Measurements from ENCODE around the gene NPFFR1.

The NPFFR1 gene

DNA sequence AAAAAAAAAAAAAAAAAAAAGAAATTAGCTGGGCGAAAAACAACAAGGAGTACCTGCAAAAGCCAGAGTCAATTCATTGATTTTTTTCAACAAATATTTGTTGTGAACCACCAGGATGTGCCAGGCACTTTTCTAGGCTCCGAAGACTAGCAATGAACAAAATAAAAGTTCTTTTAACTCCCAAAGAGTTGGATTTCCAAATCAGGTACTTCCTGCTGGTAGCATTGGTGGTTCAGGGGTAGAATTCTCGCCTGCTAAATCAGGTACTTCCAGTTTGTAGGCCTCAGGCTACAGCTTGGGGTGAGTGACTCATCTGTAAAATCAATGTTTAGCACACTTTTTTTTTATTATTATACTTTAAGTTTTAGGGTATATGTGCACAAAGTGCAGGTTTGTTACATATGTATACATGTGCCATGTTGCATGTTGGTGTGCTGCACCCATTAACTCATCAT lies 61.4 kb downstream of the NPFFR1 start:
- Histone ChIP-seq H3K79me2 (no peaks in the 10 kb centered on the region), H3K4me1 (peaks cover 4% of the 10 kb centered on the region), H3K9ac (no peak overlapping the region), H2AFZ (no peak overlapping the region), H3K27ac (no peak overlapping the region), H3K36me3 (ENCODE audit: control insufficient read depth, insufficient read depth, low read length) (no peaks in the 10 kb centered on the region), H3K9me3 (ENCODE audit: control insufficient read depth, low read length) (no peaks in the 10 kb centered on the region), H3K4me2 (ENCODE audit: low read length) (no peak overlapping the region), H3K4me3 (ENCODE audit: low read depth, low read length) (no peak overlapping the region), H3K27me3 (ENCODE audit: control insufficient read depth, insufficient read depth, low read length) (no peaks in the 10 kb centered on the region)
- TF ChIP-seq, protein P1, sequence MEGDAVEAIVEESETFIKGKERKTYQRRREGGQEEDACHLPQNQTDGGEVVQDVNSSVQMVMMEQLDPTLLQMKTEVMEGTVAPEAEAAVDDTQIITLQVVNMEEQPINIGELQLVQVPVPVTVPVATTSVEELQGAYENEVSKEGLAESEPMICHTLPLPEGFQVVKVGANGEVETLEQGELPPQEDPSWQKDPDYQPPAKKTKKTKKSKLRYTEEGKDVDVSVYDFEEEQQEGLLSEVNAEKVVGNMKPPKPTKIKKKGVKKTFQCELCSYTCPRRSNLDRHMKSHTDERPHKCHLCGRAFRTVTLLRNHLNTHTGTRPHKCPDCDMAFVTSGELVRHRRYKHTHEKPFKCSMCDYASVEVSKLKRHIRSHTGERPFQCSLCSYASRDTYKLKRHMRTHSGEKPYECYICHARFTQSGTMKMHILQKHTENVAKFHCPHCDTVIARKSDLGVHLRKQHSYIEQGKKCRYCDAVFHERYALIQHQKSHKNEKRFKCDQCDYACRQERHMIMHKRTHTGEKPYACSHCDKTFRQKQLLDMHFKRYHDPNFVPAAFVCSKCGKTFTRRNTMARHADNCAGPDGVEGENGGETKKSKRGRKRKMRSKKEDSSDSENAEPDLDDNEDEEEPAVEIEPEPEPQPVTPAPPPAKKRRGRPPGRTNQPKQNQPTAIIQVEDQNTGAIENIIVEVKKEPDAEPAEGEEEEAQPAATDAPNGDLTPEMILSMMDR (IDR thresholded peaks at IDR 0.05): no peak

DNA sequence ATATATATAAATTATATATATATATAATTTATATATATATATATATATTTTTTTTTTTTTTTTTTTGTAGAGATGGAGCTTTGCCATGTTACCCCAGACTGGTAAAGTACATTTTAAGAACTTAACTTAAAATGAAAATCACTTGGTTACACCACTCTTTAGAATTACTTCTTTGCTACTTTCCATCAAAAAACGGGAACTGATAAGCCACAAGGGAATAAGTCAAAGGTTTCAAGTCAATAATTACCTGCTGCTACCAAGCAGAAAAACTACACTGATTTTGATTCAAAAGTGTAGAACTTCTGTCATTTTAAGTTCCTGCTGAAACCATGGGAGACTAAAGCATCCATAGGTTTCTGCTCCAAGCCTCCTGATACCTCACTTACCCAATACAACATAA lies 62.8 kb downstream of the NPFFR1 start:
- H3K9me3 ChIP-seq (ENCODE audit: control insufficient read depth, low read length): no peaks in the 10 kb centered on the region
- H2AFZ ChIP-seq: peak overlapping the region; percentile 6
- no peaks in the 10 kb centered on the region for H3K36me3 ChIP-seq (ENCODE audit: control insufficient read depth, insufficient read depth, low read length)
- no peak overlapping the region for H3K27ac ChIP-seq
- no peaks in the 10 kb centered on the region for H3K79me2 ChIP-seq
- TF ChIP-seq, protein P1 (IDR thresholded peaks at IDR 0.05): no peak
- no peaks in the 10 kb centered on the region for H3K27me3 ChIP-seq (ENCODE audit: control insufficient read depth, insufficient read depth, low read length)
- H3K9ac ChIP-seq: no peak overlapping the region
- H3K4me3 ChIP-seq (ENCODE audit: low read depth, low read length): no peak overlapping the region
- H3K4me2 ChIP-seq (ENCODE audit: low read length): no peak overlapping the region
- peaks cover 4% of the 10 kb centered on the region for H3K4me1 ChIP-seq

DNA sequence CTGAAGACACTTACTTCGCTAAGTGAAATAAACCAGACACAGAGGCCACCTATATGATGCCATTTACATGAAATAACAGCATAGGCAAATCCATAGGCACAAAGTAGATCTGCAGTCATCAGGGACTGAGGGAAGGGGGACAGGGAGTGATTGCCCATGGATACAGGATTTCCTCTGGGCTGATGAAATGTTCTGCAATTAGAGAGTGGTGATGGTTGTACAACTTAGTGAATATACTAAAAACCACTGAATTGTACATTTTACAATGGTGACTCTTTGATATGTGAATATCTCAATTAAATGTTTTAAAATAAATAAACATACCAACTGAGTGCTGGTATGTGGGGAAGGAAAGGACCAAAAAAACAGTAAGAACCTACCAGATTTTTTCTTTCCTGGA lies 70.9 kb downstream of the NPFFR1 start:
- H3K4me2 ChIP-seq (ENCODE audit: low read length): no peak overlapping the region
- H3K9me3 ChIP-seq (ENCODE audit: control insufficient read depth, low read length): no peaks in the 10 kb centered on the region
- TF ChIP-seq, protein P1 (IDR thresholded peaks at IDR 0.05): no peak
- H3K9ac ChIP-seq: no peak overlapping the region
- no peaks in the 10 kb centered on the region for H3K36me3 ChIP-seq (ENCODE audit: control insufficient read depth, insufficient read depth, low read length)
- H3K4me3 ChIP-seq (ENCODE audit: low read depth, low read length): no peak overlapping the region
- H3K27ac ChIP-seq: no peak overlapping the region
- H3K79me2 ChIP-seq: no peaks in the 10 kb centered on the region
- no peaks in the 10 kb centered on the region for H3K4me1 ChIP-seq
- H2AFZ ChIP-seq: no peak overlapping the region
- H3K27me3 ChIP-seq (ENCODE audit: control insufficient read depth, insufficient read depth, low read length): no peaks in the 10 kb centered on the region

DNA sequence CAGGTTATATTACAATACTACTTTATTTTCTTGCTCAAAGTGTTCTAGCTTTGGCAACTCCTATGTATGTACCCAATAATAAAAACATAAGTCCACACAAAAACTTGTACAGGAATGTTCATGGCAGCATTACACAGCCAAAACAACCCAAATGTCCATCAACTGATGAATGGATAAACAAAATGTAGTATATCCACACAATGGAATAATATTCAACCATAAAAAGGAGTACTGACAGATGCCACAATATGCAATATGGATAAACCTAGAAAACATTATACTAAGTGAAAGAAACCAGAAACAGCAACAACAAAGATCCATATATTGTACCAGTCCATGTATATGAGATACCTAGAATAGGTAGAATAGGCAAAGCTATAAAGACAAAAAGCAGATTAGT lies 71.5 kb downstream of the NPFFR1 start:
- no peak overlapping the region for H2AFZ ChIP-seq
- TF ChIP-seq, protein P1 (IDR thresholded peaks at IDR 0.05): no peak
- H3K27me3 ChIP-seq (ENCODE audit: control insufficient read depth, insufficient read depth, low read length): no peaks in the 10 kb centered on the region
- H3K36me3 ChIP-seq (ENCODE audit: control insufficient read depth, insufficient read depth, low read length): no peaks in the 10 kb centered on the region
- no peaks in the 10 kb centered on the region for H3K4me1 ChIP-seq
- H3K4me2 ChIP-seq (ENCODE audit: low read length): no peak overlapping the region
- H3K9me3 ChIP-seq (ENCODE audit: control insufficient read depth, low read length): no peaks in the 10 kb centered on the region
- H3K79me2 ChIP-seq: no peaks in the 10 kb centered on the region
- H3K27ac ChIP-seq: no peak overlapping the region
- H3K4me3 ChIP-seq (ENCODE audit: low read depth, low read length): no peak overlapping the region
- no peak overlapping the region for H3K9ac ChIP-seq

DNA sequence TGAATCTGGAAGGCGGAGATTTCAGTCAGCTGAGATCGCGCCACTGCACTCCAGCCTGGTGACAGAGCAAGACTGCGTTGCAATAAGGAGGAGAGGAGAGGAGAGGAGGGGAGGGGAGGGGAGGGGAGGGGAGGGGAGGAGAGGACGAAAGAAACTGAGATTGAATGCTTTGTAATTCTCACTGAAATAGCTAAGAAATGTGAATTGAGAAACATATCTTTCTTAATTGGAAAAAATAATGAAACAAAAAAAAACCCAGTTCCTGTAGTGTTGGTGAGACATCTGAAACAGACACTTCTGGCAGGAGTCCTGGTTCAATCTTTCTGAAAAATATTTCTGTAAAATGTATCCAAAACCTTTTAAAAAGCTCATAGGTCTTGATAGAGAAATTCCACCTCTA lies 77.0 kb downstream of the NPFFR1 start:
- no peak overlapping the region for H3K4me3 ChIP-seq (ENCODE audit: low read depth, low read length)
- no peaks in the 10 kb centered on the region for H3K36me3 ChIP-seq (ENCODE audit: control insufficient read depth, insufficient read depth, low read length)

More for the DNA sequence above, 77.0 kb downstream of the NPFFR1 start:
- TF ChIP-seq, protein P1 (IDR thresholded peaks at IDR 0.05): no peak
- H3K27ac ChIP-seq: no peak overlapping the region
- no peak overlapping the region for H2AFZ ChIP-seq
- no peaks in the 10 kb centered on the region for H3K9me3 ChIP-seq (ENCODE audit: control insufficient read depth, low read length)
- H3K27me3 ChIP-seq (ENCODE audit: control insufficient read depth, insufficient read depth, low read length): no peaks in the 10 kb centered on the region
- no peaks in the 10 kb centered on the region for H3K79me2 ChIP-seq
- H3K4me1 ChIP-seq: no peaks in the 10 kb centered on the region
- H3K4me2 ChIP-seq (ENCODE audit: low read length): no peak overlapping the region
- H3K9ac ChIP-seq: no peak overlapping the region
